Measurements from ENCODE around the gene ZNF536. TPM values are rescaled to one million over a fixed set of nuclear protein-coding genes. Genes with fewer than 3 reads are reported as not detected.

Gene ZNF536
- total RNA-seq, 2 donors from 2014 or later = 0.29 to 0.56 TPM

- DNase-seq = no peak
Observed at GRCh38 chr19:30376272-30376671, 4.1 kb downstream of the ZNF536 start.

GRCh38 chr19:30376826-30377425, 4.7 kb downstream of the ZNF536 start:
- ATAC-seq (replicated peaks in 1 of 2) (no peak), DNase-seq (no peak)
- Mint-ChIP-seq H3K4me3 (no peak overlapping the region), H3K4me1 (ENCODE audit: low read depth) (no peaks in the 10 kb centered on the region), H3K9me3 (no peaks in the 10 kb centered on the region), H3K27ac (no peak overlapping the region), H3K27me3 (ENCODE audit: low read depth) (peaks cover 25% of the 10 kb centered on the region), H3K36me3 (ENCODE audit: insufficient read depth in 2 of 2) (no peaks in the 10 kb centered on the region)

More at GRCh38 chr19:30376272-30376671, 4.1 kb downstream of the ZNF536 start:
- Mint-ChIP-seq H3K36me3 (ENCODE audit: insufficient read depth in 2 of 2) (no peaks in the 10 kb centered on the region), H3K27me3 (ENCODE audit: low read depth) (peaks cover 28% of the 10 kb centered on the region), H3K27ac (no peak overlapping the region), H3K9me3 (no peaks in the 10 kb centered on the region), H3K4me1 (ENCODE audit: low read depth) (no peaks in the 10 kb centered on the region), H3K4me3 (no peak overlapping the region)
- ATAC-seq (replicated peaks in 1 of 2) = no peak

- Mint-ChIP-seq H3K4me3 (no peak overlapping the region), H3K4me1 (ENCODE audit: low read depth) (no peaks in the 10 kb centered on the region), H3K9me3 (no peaks in the 10 kb centered on the region), H3K27ac (no peak overlapping the region), H3K36me3 (ENCODE audit: insufficient read depth in 2 of 2) (no peaks in the 10 kb centered on the region), H3K27me3 (ENCODE audit: low read depth) (peaks cover 9% of the 10 kb centered on the region)
- DNase-seq (no peak), ATAC-seq (replicated peaks in 1 of 2) (no peak)
Observed at GRCh38 chr19:30378701-30379100, 6.5 kb downstream of the ZNF536 start.

- Mint-ChIP-seq H3K9me3 (no peaks in the 10 kb centered on the region), H3K27me3 (ENCODE audit: low read depth) (peaks cover 9% of the 10 kb centered on the region), H3K36me3 (ENCODE audit: insufficient read depth in 2 of 2) (no peaks in the 10 kb centered on the region), H3K4me1 (ENCODE audit: low read depth) (no peaks in the 10 kb centered on the region), H3K27ac (no peak overlapping the region), H3K4me3 (no peak overlapping the region)
- ATAC-seq (replicated peaks in 1 of 2) (no peak), DNase-seq (no peak)
Observed at GRCh38 chr19:30379841-30380610, 7.8 kb downstream of the ZNF536 start.

GRCh38 chr19:30381366-30381765, 9.2 kb downstream of the ZNF536 start:
- Mint-ChIP-seq H3K9me3 (no peaks in the 10 kb centered on the region), H3K27ac (no peak overlapping the region), H3K4me3 (no peak overlapping the region), H3K27me3 (ENCODE audit: low read depth) (no peaks in the 10 kb centered on the region), H3K36me3 (ENCODE audit: insufficient read depth in 2 of 2) (no peaks in the 10 kb centered on the region), H3K4me1 (ENCODE audit: low read depth) (no peaks in the 10 kb centered on the region)
- DNase-seq = no peak
- no peak for ATAC-seq (replicated peaks in 1 of 2)

GRCh38 chr19:30385174-30385573, 13.0 kb downstream of the ZNF536 start:
- no peaks in the 10 kb centered on the region for H3K9me3 Mint-ChIP-seq
- DNase-seq (no peak), ATAC-seq (replicated peaks in 1 of 2) (no peak)
- no peak overlapping the region for H3K4me3 Mint-ChIP-seq
- H3K36me3 Mint-ChIP-seq (ENCODE audit: insufficient read depth in 2 of 2) = no peaks in the 10 kb centered on the region
- H3K27me3 Mint-ChIP-seq (ENCODE audit: low read depth) = no peaks in the 10 kb centered on the region
- no peaks in the 10 kb centered on the region for H3K4me1 Mint-ChIP-seq (ENCODE audit: low read depth)
- H3K27ac Mint-ChIP-seq = no peak overlapping the region

GRCh38 chr19:30385666-30386065, 13.5 kb downstream of the ZNF536 start:
- Mint-ChIP-seq H3K27ac (no peak overlapping the region), H3K36me3 (ENCODE audit: insufficient read depth in 2 of 2) (no peaks in the 10 kb centered on the region), H3K4me3 (no peak overlapping the region), H3K9me3 (no peaks in the 10 kb centered on the region), H3K4me1 (ENCODE audit: low read depth) (no peaks in the 10 kb centered on the region), H3K27me3 (ENCODE audit: low read depth) (no peaks in the 10 kb centered on the region)
- ATAC-seq (replicated peaks in 1 of 2) = no peak
- DNase-seq = no peak

- H3K4me1 Mint-ChIP-seq (ENCODE audit: low read depth) = no peaks in the 10 kb centered on the region
- H3K9me3 Mint-ChIP-seq = no peaks in the 10 kb centered on the region
- no peak overlapping the region for H3K4me3 Mint-ChIP-seq
- no peaks in the 10 kb centered on the region for H3K27me3 Mint-ChIP-seq (ENCODE audit: low read depth)
- H3K27ac Mint-ChIP-seq = no peak overlapping the region
- ATAC-seq (replicated peaks in 1 of 2) = no peak
- no peaks in the 10 kb centered on the region for H3K36me3 Mint-ChIP-seq (ENCODE audit: insufficient read depth in 2 of 2)
- DNase-seq = no peak
Observed at GRCh38 chr19:30386551-30387143, 14.5 kb downstream of the ZNF536 start.

- H3K9me3 Mint-ChIP-seq = no peaks in the 10 kb centered on the region
- H3K4me1 Mint-ChIP-seq (ENCODE audit: low read depth) = no peaks in the 10 kb centered on the region
- no peak overlapping the region for H3K4me3 Mint-ChIP-seq
Observed at GRCh38 chr19:30387311-30388115, 15.3 kb downstream of the ZNF536 start.

GRCh38 chr19:30388327-30388726, 16.1 kb downstream of the ZNF536 start:
- H3K36me3 Mint-ChIP-seq (ENCODE audit: insufficient read depth in 2 of 2) = no peaks in the 10 kb centered on the region
- H3K9me3 Mint-ChIP-seq = peaks cover 0 to under 1% of the 10 kb centered on the region in 2 donors
- H3K27me3 Mint-ChIP-seq (ENCODE audit: low read depth) = peaks cover 8% of the 10 kb centered on the region
- no peak for DNase-seq
- no peak overlapping the region for H3K27ac Mint-ChIP-seq
- H3K4me3 Mint-ChIP-seq = no peak overlapping the region
- no peak for ATAC-seq (replicated peaks in 1 of 2)
- peaks cover 2% of the 10 kb centered on the region for H3K4me1 Mint-ChIP-seq (ENCODE audit: low read depth)

More at GRCh38 chr19:30387311-30388115, 15.3 kb downstream of the ZNF536 start:
- no peak overlapping the region for H3K27ac Mint-ChIP-seq
- ATAC-seq (replicated peaks in 1 of 2) = no peak
- no peak for DNase-seq
- H3K36me3 Mint-ChIP-seq (ENCODE audit: insufficient read depth in 2 of 2) = no peaks in the 10 kb centered on the region
- no peaks in the 10 kb centered on the region for H3K27me3 Mint-ChIP-seq (ENCODE audit: low read depth)

GRCh38 chr19:30388819-30389218, 16.6 kb downstream of the ZNF536 start:
- H3K9me3 Mint-ChIP-seq = peaks cover 0 to 2% of the 10 kb centered on the region in 2 donors
- no peak overlapping the region for H3K4me3 Mint-ChIP-seq
- H3K27ac Mint-ChIP-seq = no peak overlapping the region
- ATAC-seq (replicated peaks in 1 of 2) = no peak
- no peak for DNase-seq
- H3K36me3 Mint-ChIP-seq (ENCODE audit: insufficient read depth in 2 of 2) = no peaks in the 10 kb centered on the region
- peaks cover 4% of the 10 kb centered on the region for H3K4me1 Mint-ChIP-seq (ENCODE audit: low read depth)
- peaks cover 13% of the 10 kb centered on the region for H3K27me3 Mint-ChIP-seq (ENCODE audit: low read depth)

- H3K9me3 Mint-ChIP-seq = peaks cover 0 to 2% of the 10 kb centered on the region in 2 donors
- no peak for ATAC-seq (replicated peaks in 1 of 2)
- no peak for DNase-seq
- H3K36me3 Mint-ChIP-seq (ENCODE audit: insufficient read depth in 2 of 2) = no peaks in the 10 kb centered on the region
- H3K4me3 Mint-ChIP-seq = no peak overlapping the region
- H3K27ac Mint-ChIP-seq = no peak overlapping the region
- H3K27me3 Mint-ChIP-seq (ENCODE audit: low read depth) = peaks cover 13% of the 10 kb centered on the region
- H3K4me1 Mint-ChIP-seq (ENCODE audit: low read depth) = peaks cover 4% of the 10 kb centered on the region
Observed at GRCh38 chr19:30390356-30390988, 18.3 kb downstream of the ZNF536 start.
